PC-9 (cell line): ENCODE measurements around the gene CCK. TPM values are rescaled to one million over a fixed set of nuclear protein-coding genes. Genes with fewer than 3 reads are reported as not detected.

Source experiments
- BruUV-seq: library from RNA; stranded (reverse); fragments of 400-500 nt; replicated peaks from 2 replicates; lab custom pipeline; 2021; lab: Mats Ljungman, UMichigan
- CTCF ChIA-PET: fragments of 300-600 bp; sonication (Branson Sonifier 250); formaldehyde crosslinking; loops from one replicate; lab custom pipeline; 2022; ENCODE audit warnings: antibody characterized with exemption; lab: Charles Lee
- POLR2A ChIA-PET: fragments of 300-600 bp; sonication (Branson Sonifier 250); formaldehyde crosslinking; loops from one replicate; lab custom pipeline; 2022; ENCODE audit warnings: antibody characterized with exemption; ENCODE audit not compliant: unreplicated experiment; lab: Charles Lee
- DNase-seq, 2 experiments: peaks; one replicate each; pipeline versions ENCODE4 v3.0.0 to v3.0.0-alpha.2; 2015 to 2022; ENCODE audit warnings: mixed read lengths in 1 of 2
- H2AFZ ChIP-seq: fragments of 200-600 bp; sonication (generic); 2 replicates; pipeline ENCODE4 v1.8.1; 2017; ENCODE audit warnings: antibody characterized with exemption
- H3F3A ChIP-seq: fragments of 200-600 bp; sonication (generic); 2 replicates; pipeline ENCODE4 v1.8.1; 2017; ENCODE audit warnings: antibody characterized with exemption, mild to moderate bottlenecking, low read depth; ENCODE audit not compliant: insufficient read depth
- H3K27ac ChIP-seq: fragments of 200-600 bp; sonication (generic); 2 replicates; pipeline ENCODE4 v1.6.1; 2016; ENCODE audit warnings: mixed run types
- H3K27me3 ChIP-seq: fragments of 200-600 bp; sonication (generic); 2 replicates; pipeline ENCODE4 v1.6.1; 2016; ENCODE audit warnings: low read depth, mixed run types; ENCODE audit not compliant: insufficient read depth
- H3K36me3 ChIP-seq: fragments of 200-600 bp; sonication (generic); 2 replicates; pipeline ENCODE4 v1.6.1; 2016; ENCODE audit warnings: low read depth, mixed run types
- H3K4me1 ChIP-seq: fragments of 200-600 bp; sonication (generic); replicated peaks from 2 replicates; pipeline ENCODE4 v1.6.1; 2016; ENCODE audit warnings: mixed run types; ENCODE audit not compliant: insufficient read depth
- H3K4me2 ChIP-seq: fragments of 200-600 bp; sonication (generic); 2 replicates; pipeline ENCODE4 v1.6.1; 2017; ENCODE audit warnings: mixed run types
- H3K4me3 ChIP-seq: fragments of 200-600 bp; sonication (generic); 2 replicates; pipeline ENCODE4 v1.6.1; 2016; ENCODE audit warnings: mixed run types
- H3K79me2 ChIP-seq: fragments of 200-600 bp; sonication (generic); 2 replicates; pipeline ENCODE4 v1.6.1; 2017; ENCODE audit warnings: low read depth, mixed run types
- H3K9me2 ChIP-seq: fragments of 200-600 bp; sonication (generic); 2 replicates; pipeline ENCODE4 v1.8.1; 2017; ENCODE audit warnings: mild to moderate bottlenecking; ENCODE audit not compliant: insufficient read depth
- H3K9me3 ChIP-seq: fragments of 200-600 bp; sonication (generic); 2 replicates; pipeline ENCODE4 v1.8.1; 2016; ENCODE audit warnings: low read depth; ENCODE audit not compliant: insufficient read depth
- H4K20me1 ChIP-seq: fragments of 200-600 bp; sonication (generic); 2 replicates; pipeline ENCODE4 v1.8.1; 2017; ENCODE audit not compliant: insufficient read depth
- EZH2 ChIP-seq: fragments of 200-600 bp; sonication (generic); IDR thresholded peaks from 2 replicates; pipeline ENCODE4 v1.8.0; 2017; ENCODE audit warnings: antibody characterized with exemption, low read depth
- intact Hi-C: fragments of 100-400 bp; cut with micrococcal nuclease; formaldehyde crosslinking; loops from one replicate; pipeline ENCODE4 v1.10.0; 2022; ENCODE audit not compliant: unreplicated experiment
- total RNA-seq: library from RNA; stranded (reverse); gene quantifications from 2 replicates; pipeline ENCODE4 v1.2.3, GENCODE V29; 2021
- TF ChIP-seq, protein P1 (sequence below): fragments of 200-600 bp; sonication (generic); conservative IDR thresholded peaks from 2 replicates; pipeline ENCODE4 v1.6.1; 2017; ENCODE audit warnings: mixed run types, antibody characterized with exemption, mild to moderate bottlenecking, moderate library complexity

The CCK gene
- total RNA-seq, 1 experiment from 2014 or later: 2.7 TPM

DNA sequence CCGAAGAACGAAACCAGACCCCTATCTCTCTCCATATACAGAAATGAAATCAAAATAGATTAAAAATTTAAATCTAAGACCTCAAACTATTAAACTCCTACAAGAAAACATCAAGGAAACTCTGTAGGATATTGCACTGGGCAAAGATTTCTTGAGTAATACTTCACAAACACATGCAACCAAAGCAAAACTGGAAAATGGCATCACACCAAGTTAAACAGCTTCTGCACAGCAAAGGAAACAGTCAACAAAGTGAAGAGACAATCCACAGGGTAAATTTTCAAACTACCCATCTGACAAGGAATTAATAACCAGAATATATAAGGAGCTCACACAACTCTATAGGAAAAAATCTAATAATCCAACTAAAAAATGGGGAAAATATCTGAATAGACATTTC, 29.4 kb downstream of the CCK start:
- Histone ChIP-seq H3K27me3 (no peaks in the 10 kb centered on the region), H3K36me3 (no peaks in the 10 kb centered on the region), H3K4me1 (no peaks in the 10 kb centered on the region), H3F3A (no peaks in the 10 kb centered on the region), H4K20me1 (no peaks in the 10 kb centered on the region), H2AFZ (no peak overlapping the region), H3K4me3 (no peak overlapping the region), H3K4me2 (no peak overlapping the region), H3K79me2 (no peaks in the 10 kb centered on the region), H3K9me3 (0 out of 2 replicates have a peak, but pooled peaks cover 3% of the 10 kb centered on the region), H3K9me2 (no peaks in the 10 kb centered on the region), H3K27ac (no peak overlapping the region)
- TF ChIP-seq EZH2: no peak
- TF ChIP-seq, protein P1, sequence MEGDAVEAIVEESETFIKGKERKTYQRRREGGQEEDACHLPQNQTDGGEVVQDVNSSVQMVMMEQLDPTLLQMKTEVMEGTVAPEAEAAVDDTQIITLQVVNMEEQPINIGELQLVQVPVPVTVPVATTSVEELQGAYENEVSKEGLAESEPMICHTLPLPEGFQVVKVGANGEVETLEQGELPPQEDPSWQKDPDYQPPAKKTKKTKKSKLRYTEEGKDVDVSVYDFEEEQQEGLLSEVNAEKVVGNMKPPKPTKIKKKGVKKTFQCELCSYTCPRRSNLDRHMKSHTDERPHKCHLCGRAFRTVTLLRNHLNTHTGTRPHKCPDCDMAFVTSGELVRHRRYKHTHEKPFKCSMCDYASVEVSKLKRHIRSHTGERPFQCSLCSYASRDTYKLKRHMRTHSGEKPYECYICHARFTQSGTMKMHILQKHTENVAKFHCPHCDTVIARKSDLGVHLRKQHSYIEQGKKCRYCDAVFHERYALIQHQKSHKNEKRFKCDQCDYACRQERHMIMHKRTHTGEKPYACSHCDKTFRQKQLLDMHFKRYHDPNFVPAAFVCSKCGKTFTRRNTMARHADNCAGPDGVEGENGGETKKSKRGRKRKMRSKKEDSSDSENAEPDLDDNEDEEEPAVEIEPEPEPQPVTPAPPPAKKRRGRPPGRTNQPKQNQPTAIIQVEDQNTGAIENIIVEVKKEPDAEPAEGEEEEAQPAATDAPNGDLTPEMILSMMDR: no peak
- CTCF ChIA-PET: interaction anchor here (0.6 kb wide), 1 partner anchor 138 kb away, joined by 3 read pairs; no protein-coding TSS in a partner anchor
- POLR2A ChIA-PET: no interaction called here
- intact Hi-C loops: no loop called here
- DNase-seq: no peak
- no TSS peak for BruUV-seq

DNA sequence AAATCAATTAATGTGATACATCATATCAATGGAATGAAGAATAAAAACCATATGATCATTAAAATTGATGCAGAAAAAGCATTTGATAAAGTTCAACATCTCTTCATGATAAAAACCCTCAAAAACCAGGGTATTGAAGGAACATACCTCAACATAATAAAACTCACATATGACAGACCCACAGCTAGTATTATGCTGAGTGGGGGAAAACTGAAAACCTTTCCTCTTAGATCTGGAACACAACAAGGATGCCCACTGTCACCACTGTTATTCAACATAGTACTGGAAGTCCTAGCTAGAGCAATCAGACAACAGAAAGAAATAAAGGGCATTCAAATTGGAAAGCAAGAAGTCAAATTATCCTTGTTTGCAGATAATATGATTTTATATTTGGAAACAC, 30.5 kb downstream of the CCK start:
- H3K79me2 ChIP-seq: no peaks in the 10 kb centered on the region
- no peaks in the 10 kb centered on the region for H3F3A ChIP-seq
- H4K20me1 ChIP-seq: no peaks in the 10 kb centered on the region
- no peaks in the 10 kb centered on the region for H3K9me2 ChIP-seq
- BruUV-seq: no TSS peak
- H3K4me1 ChIP-seq: no peaks in the 10 kb centered on the region
- H3K4me2 ChIP-seq: no peak overlapping the region
- no peak overlapping the region for H3K4me3 ChIP-seq
- 0 out of 2 replicates have a peak, but pooled peaks cover 3% of the 10 kb centered on the region for H3K9me3 ChIP-seq
- no peak overlapping the region for H2AFZ ChIP-seq
- ChIA-PET CTCF (no interaction called here), POLR2A (no interaction called here)
- no peaks in the 10 kb centered on the region for H3K27me3 ChIP-seq
- no peak for DNase-seq
- H3K36me3 ChIP-seq: no peaks in the 10 kb centered on the region
- intact Hi-C loops: no loop called here
- no peak overlapping the region for H3K27ac ChIP-seq
- no peak for TF ChIP-seq EZH2
- TF ChIP-seq, protein P1: no peak

DNA sequence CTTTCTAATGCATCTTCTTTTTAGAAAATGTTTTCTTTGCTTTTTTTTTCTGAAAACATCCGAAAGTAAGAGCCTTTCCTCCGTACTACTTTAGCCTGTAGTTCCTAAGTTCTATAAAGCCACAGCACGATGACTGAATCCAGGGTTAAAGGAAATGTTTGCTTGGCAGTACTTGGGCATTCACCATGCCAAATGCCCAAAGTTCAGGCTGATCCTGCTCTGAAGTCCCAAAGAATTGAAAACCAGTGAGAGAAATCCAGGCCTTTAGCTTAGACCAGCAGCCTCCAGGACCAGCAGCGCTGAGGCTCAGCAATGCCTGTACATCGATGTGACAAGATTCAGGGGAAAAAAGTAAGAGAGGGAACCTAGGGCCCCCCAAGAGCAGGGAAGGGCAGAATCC, 35.1 kb downstream of the CCK start:
- Histone ChIP-seq H3K4me3 (no peak overlapping the region), H3F3A (no peaks in the 10 kb centered on the region), H3K4me2 (no peak overlapping the region), H3K36me3 (no peaks in the 10 kb centered on the region), H2AFZ (no peak overlapping the region), H4K20me1 (no peaks in the 10 kb centered on the region), H3K27ac (no peak overlapping the region), H3K9me3 (no peaks in the 10 kb centered on the region), H3K4me1 (no peaks in the 10 kb centered on the region), H3K79me2 (no peaks in the 10 kb centered on the region), H3K27me3 (no peaks in the 10 kb centered on the region), H3K9me2 (no peaks in the 10 kb centered on the region)
- intact Hi-C loops: loop anchor here (1.0 to 5.0 kb wide), 3 partner anchors 213 to 651 kb away; no protein-coding TSS in a partner anchor
- POLR2A ChIA-PET: no interaction called here
- no TSS peak for BruUV-seq
- CTCF ChIA-PET: no interaction called here
- no peak for DNase-seq
- TF ChIP-seq, protein P1: no peak
- no peak for TF ChIP-seq EZH2
